ENCODE measurements around the gene SLC38A6. TPM values are rescaled to one million over a fixed set of nuclear protein-coding genes. Genes with fewer than 3 reads are reported as not detected.

SLC38A6 gene
- total RNA-seq, 6 donors from 2014 or later, result 13.7 to 37.7 (median 23.8) TPM

DNA sequence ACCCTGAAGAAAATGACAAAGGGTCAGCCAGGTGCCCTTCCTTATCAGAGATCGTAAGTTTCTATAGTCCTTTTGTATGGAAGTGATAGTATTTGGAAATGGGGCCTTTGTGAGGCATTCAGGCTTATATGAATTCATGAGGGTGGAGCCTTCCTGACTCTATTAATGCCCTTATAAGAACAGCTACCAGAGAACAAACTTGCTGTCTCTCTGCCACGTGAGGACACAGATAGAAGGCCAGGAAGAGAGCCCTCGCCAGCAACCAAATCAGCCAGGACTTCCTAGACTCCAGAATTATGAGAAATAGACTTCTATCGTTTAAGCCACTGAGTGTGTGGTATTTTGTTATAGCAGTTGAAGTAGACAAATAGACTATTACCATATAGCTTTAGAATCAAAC is 36.8 kb upstream of the SLC38A6 start:
- H3K36me3 ChIP-seq, result no peaks in the 10 kb centered on the region
- ATAC-seq (ENCODE audit: low FRiP score in 2 of 2) (no peak), DNase-seq (no peak)
- H3K4me3 ChIP-seq, result no peak overlapping the region
- H3K27ac ChIP-seq, result no peak overlapping the region
- 63 to 65% methylated on average over 4 of the region's 4 CpGs for WGBS, 2 donors
- H3K4me1 ChIP-seq, result no peaks in the 10 kb centered on the region
- no peaks in the 10 kb centered on the region for H3K27me3 ChIP-seq
- TF ChIP-seq POLR2AphosphoS5 (IDR thresholded peaks at IDR 0.05) (no peak), POLR2A (IDR thresholded peaks at IDR 0.05) (no peak), EP300 (IDR thresholded peaks at IDR 0.05) (no peak)
- TF ChIP-seq, protein P1, sequence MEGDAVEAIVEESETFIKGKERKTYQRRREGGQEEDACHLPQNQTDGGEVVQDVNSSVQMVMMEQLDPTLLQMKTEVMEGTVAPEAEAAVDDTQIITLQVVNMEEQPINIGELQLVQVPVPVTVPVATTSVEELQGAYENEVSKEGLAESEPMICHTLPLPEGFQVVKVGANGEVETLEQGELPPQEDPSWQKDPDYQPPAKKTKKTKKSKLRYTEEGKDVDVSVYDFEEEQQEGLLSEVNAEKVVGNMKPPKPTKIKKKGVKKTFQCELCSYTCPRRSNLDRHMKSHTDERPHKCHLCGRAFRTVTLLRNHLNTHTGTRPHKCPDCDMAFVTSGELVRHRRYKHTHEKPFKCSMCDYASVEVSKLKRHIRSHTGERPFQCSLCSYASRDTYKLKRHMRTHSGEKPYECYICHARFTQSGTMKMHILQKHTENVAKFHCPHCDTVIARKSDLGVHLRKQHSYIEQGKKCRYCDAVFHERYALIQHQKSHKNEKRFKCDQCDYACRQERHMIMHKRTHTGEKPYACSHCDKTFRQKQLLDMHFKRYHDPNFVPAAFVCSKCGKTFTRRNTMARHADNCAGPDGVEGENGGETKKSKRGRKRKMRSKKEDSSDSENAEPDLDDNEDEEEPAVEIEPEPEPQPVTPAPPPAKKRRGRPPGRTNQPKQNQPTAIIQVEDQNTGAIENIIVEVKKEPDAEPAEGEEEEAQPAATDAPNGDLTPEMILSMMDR (IDR thresholded peaks at IDR 0.05), result no peak
- no peaks in the 10 kb centered on the region for H3K9me3 ChIP-seq

DNA sequence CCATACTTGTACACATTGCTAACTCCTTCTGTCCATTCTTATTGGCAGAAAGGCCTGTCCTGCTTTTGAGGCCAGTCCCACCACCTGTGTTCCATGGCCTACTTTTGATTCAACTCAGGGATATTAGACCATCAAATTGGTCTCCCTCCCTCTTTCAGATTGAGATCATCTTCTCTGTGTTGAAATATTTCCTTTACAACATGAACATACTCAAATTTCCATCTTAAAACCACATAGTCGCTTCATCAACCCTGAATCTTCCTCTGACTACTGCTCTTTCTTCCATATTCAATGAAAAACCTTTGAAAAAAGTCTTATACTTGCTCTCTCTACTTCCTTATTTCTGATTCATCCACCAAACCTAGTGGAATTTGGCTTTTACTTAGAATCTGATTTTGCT is 35.1 kb upstream of the SLC38A6 start:
- no peaks in the 10 kb centered on the region for H3K4me1 ChIP-seq
- TF ChIP-seq EP300 (IDR thresholded peaks at IDR 0.05) (no peak), POLR2A (IDR thresholded peaks at IDR 0.05) (no peak)
- DNase-seq, result no peak
- no peak for ATAC-seq (ENCODE audit: low FRiP score in 2 of 2)
- H3K9me3 ChIP-seq, result no peaks in the 10 kb centered on the region
- no peak overlapping the region for H3K4me3 ChIP-seq
- H3K36me3 ChIP-seq, result no peaks in the 10 kb centered on the region
- H3K27ac ChIP-seq, result no peak overlapping the region
- WGBS, 2 donors, result 72 to 77% methylated on average over 1 of the region's 1 CpG
- no peaks in the 10 kb centered on the region for H3K27me3 ChIP-seq

DNA sequence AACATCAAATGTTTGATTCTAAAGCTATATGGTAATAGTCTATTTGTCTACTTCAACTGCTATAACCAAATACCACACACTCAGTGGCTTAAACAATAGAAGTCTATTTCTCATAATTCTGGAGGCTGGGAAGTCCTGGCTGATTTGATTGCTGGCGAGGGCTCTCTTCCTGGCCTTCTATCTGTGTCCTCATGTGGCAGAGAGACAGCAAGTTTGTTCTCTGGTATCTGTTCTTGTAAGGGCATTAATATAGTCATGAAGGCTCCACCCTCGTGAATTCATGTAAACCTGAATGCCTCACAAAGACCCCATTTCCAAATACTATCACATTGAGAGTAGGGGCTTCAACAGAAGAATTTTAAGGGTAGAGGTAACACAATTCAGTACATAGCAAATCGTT is 34.3 kb upstream of the SLC38A6 start:
- Histone ChIP-seq H3K27me3 (no peaks in the 10 kb centered on the region), H3K4me3 (no peak overlapping the region), H3K36me3 (no peaks in the 10 kb centered on the region), H3K27ac (no peak overlapping the region), H3K4me1 (no peaks in the 10 kb centered on the region), H3K9me3 (no peaks in the 10 kb centered on the region)
- DNase-seq, result no peak
- ATAC-seq (ENCODE audit: low FRiP score in 2 of 2), result no peak
- TF ChIP-seq EP300 (IDR thresholded peaks at IDR 0.05), result no peak
- TF ChIP-seq, protein P1 (IDR thresholded peaks at IDR 0.05), result no peak
- no peak for TF ChIP-seq POLR2A (IDR thresholded peaks at IDR 0.05)
- TF ChIP-seq POLR2AphosphoS5 (IDR thresholded peaks at IDR 0.05), result no peak
- 90 to 96% methylated on average over 3 of the region's 3 CpGs for WGBS, 2 donors

DNA sequence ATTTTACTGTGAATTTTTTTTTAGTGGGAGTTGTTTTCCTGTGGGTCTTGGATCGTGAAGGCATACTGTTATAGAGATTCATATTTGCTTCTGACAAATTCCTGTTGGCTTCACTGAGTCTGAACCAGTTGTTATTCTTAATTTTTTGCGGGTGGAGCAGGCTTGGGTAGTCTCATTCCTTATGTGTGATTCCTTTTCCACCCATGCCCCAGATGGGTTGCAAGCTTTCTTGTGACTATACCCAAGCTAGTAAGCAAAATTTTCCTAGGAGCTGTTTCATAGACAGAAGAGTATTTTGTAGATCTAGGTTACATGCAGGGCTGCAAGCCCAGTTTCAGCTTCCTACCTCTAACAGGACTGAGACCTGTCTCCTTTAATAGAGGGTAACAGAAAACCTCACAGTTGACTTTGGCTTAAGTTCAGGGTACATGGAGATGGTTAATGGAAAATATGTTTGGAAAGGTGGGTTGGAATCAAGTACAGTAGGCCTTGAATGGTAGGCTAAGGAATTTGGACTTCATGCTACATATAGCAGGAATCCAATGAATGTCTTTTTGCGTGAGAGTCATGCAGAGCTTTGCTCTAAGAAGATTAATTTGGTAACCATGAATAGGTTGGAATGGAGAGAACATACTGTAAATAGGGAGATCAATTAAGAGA is 29.1 kb upstream of the SLC38A6 start:
- Histone ChIP-seq H3K4me3 (no peak overlapping the region), H3K4me1 (no peaks in the 10 kb centered on the region), H3K9me3 (peaks cover 6 to 11% (median 7%) of the 10 kb centered on the region in 4 donors), H3K27ac (no peak overlapping the region), H3K36me3 (no peaks in the 10 kb centered on the region), H3K27me3 (no peaks in the 10 kb centered on the region)
- WGBS, 2 donors, result 64 to 65% methylated on average over 3 of the region's 3 CpGs
- DNase-seq (no peak), ATAC-seq (ENCODE audit: low FRiP score in 2 of 2) (peak in 1 of 2 donors; percentile 26)
- TF ChIP-seq, protein P1 (IDR thresholded peaks at IDR 0.05), result no peak
- TF ChIP-seq POLR2AphosphoS5 (IDR thresholded peaks at IDR 0.05), result no peak
- TF ChIP-seq EP300 (IDR thresholded peaks at IDR 0.05), result no peak
- TF ChIP-seq POLR2A (IDR thresholded peaks at IDR 0.05), result no peak

DNA sequence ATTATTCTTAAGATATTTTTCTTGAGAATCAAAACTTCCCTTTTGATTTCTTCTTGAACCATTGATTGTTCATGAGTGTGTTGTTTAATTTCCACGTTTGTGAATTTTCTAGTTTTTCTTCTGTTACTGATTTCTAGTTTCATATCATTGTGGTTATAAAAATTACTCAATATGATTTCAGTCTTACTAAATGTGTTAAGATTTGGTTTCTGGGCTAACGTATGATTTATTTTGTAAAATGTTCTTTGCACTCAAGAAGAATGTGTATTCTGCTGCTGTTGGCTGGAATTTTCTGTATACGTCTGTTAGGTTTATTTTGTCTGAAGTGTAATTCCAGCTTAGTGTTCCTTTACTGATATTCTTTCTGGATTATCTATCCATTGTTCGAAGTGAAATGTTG is 24.8 kb upstream of the SLC38A6 start:
- no peak overlapping the region for H3K27ac ChIP-seq
- no peak for TF ChIP-seq POLR2AphosphoS5 (IDR thresholded peaks at IDR 0.05)
- TF ChIP-seq, protein P1 (IDR thresholded peaks at IDR 0.05), result no peak
- no peak for TF ChIP-seq POLR2A (IDR thresholded peaks at IDR 0.05)
- no peaks in the 10 kb centered on the region for H3K36me3 ChIP-seq
- H3K4me1 ChIP-seq, result no peaks in the 10 kb centered on the region
- no peaks in the 10 kb centered on the region for H3K27me3 ChIP-seq
- H3K4me3 ChIP-seq, result no peak overlapping the region
- peaks cover 18 to 35% (median 24%) of the 10 kb centered on the region in 4 donors for H3K9me3 ChIP-seq
- 82 to 83% methylated on average over 4 of the region's 4 CpGs for WGBS, 2 donors
- ATAC-seq (ENCODE audit: low FRiP score in 2 of 2) (no peak), DNase-seq (no peak)
